PC-9 (cell line): ENCODE measurements around the gene NALCN. TPM values are rescaled to one million over a fixed set of nuclear protein-coding genes. Genes with fewer than 3 reads are reported as not detected.

Source experiments
- BruUV-seq: library from RNA; stranded (reverse); fragments of 400-500 nt; replicated peaks from 2 replicates; lab custom pipeline; 2021; lab: Mats Ljungman, UMichigan
- CTCF ChIA-PET: fragments of 300-600 bp; sonication (Branson Sonifier 250); formaldehyde crosslinking; loops from one replicate; lab custom pipeline; 2022; ENCODE audit warnings: antibody characterized with exemption; lab: Charles Lee
- POLR2A ChIA-PET: fragments of 300-600 bp; sonication (Branson Sonifier 250); formaldehyde crosslinking; loops from one replicate; lab custom pipeline; 2022; ENCODE audit warnings: antibody characterized with exemption; ENCODE audit not compliant: unreplicated experiment; lab: Charles Lee
- DNase-seq, 2 experiments: peaks; one replicate each; pipeline versions ENCODE4 v3.0.0 to v3.0.0-alpha.2; 2015 to 2022; ENCODE audit warnings: mixed read lengths in 1 of 2
- H2AFZ ChIP-seq: fragments of 200-600 bp; sonication (generic); 2 replicates; pipeline ENCODE4 v1.8.1; 2017; ENCODE audit warnings: antibody characterized with exemption
- H3F3A ChIP-seq: fragments of 200-600 bp; sonication (generic); 2 replicates; pipeline ENCODE4 v1.8.1; 2017; ENCODE audit warnings: antibody characterized with exemption, mild to moderate bottlenecking, low read depth; ENCODE audit not compliant: insufficient read depth
- H3K27ac ChIP-seq: fragments of 200-600 bp; sonication (generic); 2 replicates; pipeline ENCODE4 v1.6.1; 2016; ENCODE audit warnings: mixed run types
- H3K27me3 ChIP-seq: fragments of 200-600 bp; sonication (generic); 2 replicates; pipeline ENCODE4 v1.6.1; 2016; ENCODE audit warnings: low read depth, mixed run types; ENCODE audit not compliant: insufficient read depth
- H3K36me3 ChIP-seq: fragments of 200-600 bp; sonication (generic); 2 replicates; pipeline ENCODE4 v1.6.1; 2016; ENCODE audit warnings: low read depth, mixed run types
- H3K4me1 ChIP-seq: fragments of 200-600 bp; sonication (generic); replicated peaks from 2 replicates; pipeline ENCODE4 v1.6.1; 2016; ENCODE audit warnings: mixed run types; ENCODE audit not compliant: insufficient read depth
- H3K4me2 ChIP-seq: fragments of 200-600 bp; sonication (generic); 2 replicates; pipeline ENCODE4 v1.6.1; 2017; ENCODE audit warnings: mixed run types
- H3K4me3 ChIP-seq: fragments of 200-600 bp; sonication (generic); 2 replicates; pipeline ENCODE4 v1.6.1; 2016; ENCODE audit warnings: mixed run types
- H3K79me2 ChIP-seq: fragments of 200-600 bp; sonication (generic); 2 replicates; pipeline ENCODE4 v1.6.1; 2017; ENCODE audit warnings: low read depth, mixed run types
- H3K9me2 ChIP-seq: fragments of 200-600 bp; sonication (generic); 2 replicates; pipeline ENCODE4 v1.8.1; 2017; ENCODE audit warnings: mild to moderate bottlenecking; ENCODE audit not compliant: insufficient read depth
- H3K9me3 ChIP-seq: fragments of 200-600 bp; sonication (generic); 2 replicates; pipeline ENCODE4 v1.8.1; 2016; ENCODE audit warnings: low read depth; ENCODE audit not compliant: insufficient read depth
- H4K20me1 ChIP-seq: fragments of 200-600 bp; sonication (generic); 2 replicates; pipeline ENCODE4 v1.8.1; 2017; ENCODE audit not compliant: insufficient read depth
- CTCF ChIP-seq: fragments of 200-600 bp; sonication (generic); conservative IDR thresholded peaks from 2 replicates; pipeline ENCODE4 v1.6.1; 2017; ENCODE audit warnings: mixed run types, antibody characterized with exemption, mild to moderate bottlenecking, moderate library complexity
- EZH2 ChIP-seq: fragments of 200-600 bp; sonication (generic); IDR thresholded peaks from 2 replicates; pipeline ENCODE4 v1.8.0; 2017; ENCODE audit warnings: antibody characterized with exemption, low read depth
- intact Hi-C: fragments of 100-400 bp; cut with micrococcal nuclease; formaldehyde crosslinking; loops from one replicate; pipeline ENCODE4 v1.10.0; 2022; ENCODE audit not compliant: unreplicated experiment
- total RNA-seq: library from RNA; stranded (reverse); gene quantifications from 2 replicates; pipeline ENCODE4 v1.2.3, GENCODE V29; 2021

NALCN gene
- total RNA-seq, 1 experiment from 2014 or later = 7.7 TPM

DNA sequence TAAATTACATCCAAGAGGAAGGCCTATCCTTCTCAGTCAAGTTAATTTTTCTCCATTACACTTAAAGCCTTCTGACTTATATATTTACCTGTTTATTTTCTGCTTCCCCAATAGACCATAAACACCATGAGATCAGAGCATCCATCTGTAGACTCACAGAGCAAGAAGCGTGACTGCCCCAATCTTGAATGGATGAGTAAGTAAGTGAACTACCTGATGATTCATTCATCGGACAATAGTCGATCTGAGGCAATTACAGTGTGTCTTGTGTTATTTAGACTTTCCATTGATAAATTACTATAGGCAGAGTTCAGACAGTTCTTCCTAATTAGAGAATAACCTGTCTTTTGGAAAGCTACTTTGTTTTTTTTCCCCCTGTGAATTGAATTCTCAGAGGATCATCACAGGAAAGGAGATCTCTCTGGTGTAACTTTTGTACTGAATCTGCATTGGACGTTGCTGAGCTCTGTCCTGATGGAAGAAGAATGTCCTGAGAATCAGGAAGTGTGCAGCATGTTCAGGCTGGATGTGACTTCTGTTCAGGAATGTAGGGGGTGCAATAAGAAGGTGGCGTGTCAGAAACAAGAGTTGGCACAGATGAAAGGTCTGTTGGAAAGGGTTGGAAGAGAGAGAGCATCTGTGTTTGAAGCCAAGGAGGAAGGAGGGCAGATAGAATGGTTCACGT lies 367.0 kb downstream of the NALCN start:
- H3K9me3 ChIP-seq = 0 out of 2 replicates have a peak, but pooled peaks cover 4% of the 10 kb centered on the region
- no peaks in the 10 kb centered on the region for H3K4me1 ChIP-seq
- no peaks in the 10 kb centered on the region for H3F3A ChIP-seq
- CTCF ChIA-PET = no interaction called here
- H3K4me3 ChIP-seq = no peak overlapping the region
- intact Hi-C loops = no loop called here
- no TSS peak for BruUV-seq
- POLR2A ChIA-PET = no interaction called here
- H3K79me2 ChIP-seq = no peaks in the 10 kb centered on the region
- no peak overlapping the region for H3K4me2 ChIP-seq
- no peak overlapping the region for H3K27ac ChIP-seq
- H3K27me3 ChIP-seq = no peaks in the 10 kb centered on the region
- H3K36me3 ChIP-seq = no peaks in the 10 kb centered on the region
- DNase-seq = no peak
- H2AFZ ChIP-seq = no peak overlapping the region
- H3K9me2 ChIP-seq = no peaks in the 10 kb centered on the region; the same call in 1 of the 2 replicates
- H4K20me1 ChIP-seq = no peaks in the 10 kb centered on the region
- TF ChIP-seq CTCF (no peak), EZH2 (no peak)

- no peaks in the 10 kb centered on the region for H4K20me1 ChIP-seq
- DNase-seq = no peak
- CTCF ChIA-PET = no interaction called here
Measured at GRCh38 chr13:101036546-101036945, 379.8 kb downstream of the NALCN start.

DNA sequence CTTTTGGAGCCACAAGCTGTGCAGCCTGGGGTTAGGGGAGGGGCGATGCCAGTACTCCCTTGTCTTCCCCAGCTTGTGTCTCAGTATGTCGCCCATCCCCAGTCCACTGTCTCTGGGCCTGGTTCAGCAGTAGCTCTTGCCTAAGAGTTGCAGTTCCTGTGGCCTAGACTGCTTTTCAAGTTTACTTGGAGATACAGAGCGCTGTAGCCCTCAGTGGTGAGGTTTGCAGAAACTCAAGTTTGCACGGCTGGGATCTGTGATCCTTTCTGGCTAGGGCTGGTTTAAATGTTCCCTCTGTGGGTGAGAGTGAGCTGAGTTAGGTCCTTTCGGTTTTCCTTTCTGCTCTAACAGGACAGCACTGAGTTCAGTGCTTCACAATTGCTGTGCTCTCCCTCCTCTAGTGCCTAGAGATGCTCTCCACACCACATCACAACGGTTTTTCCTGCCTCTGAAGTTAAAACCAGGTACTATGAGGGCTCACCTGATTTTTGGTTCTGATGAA lies 381.1 kb downstream of the NALCN start:
- ChIA-PET CTCF (no interaction called here), POLR2A (no interaction called here)
- intact Hi-C loops = no loop called here
- peaks cover 4% of the 10 kb centered on the region; the same call in 1 of the 2 replicates for H3K9me3 ChIP-seq
- BruUV-seq = no TSS peak
- no peak overlapping the region for H3K4me3 ChIP-seq
- H2AFZ ChIP-seq = no peak overlapping the region
- H3K27ac ChIP-seq = no peak overlapping the region
- H3K27me3 ChIP-seq = peaks cover 85% of the 10 kb centered on the region
- H3K4me2 ChIP-seq = no peak overlapping the region
- H3K79me2 ChIP-seq = no peaks in the 10 kb centered on the region
- H3K9me2 ChIP-seq = no peaks in the 10 kb centered on the region
- no peaks in the 10 kb centered on the region for H4K20me1 ChIP-seq
- H3F3A ChIP-seq = no peaks in the 10 kb centered on the region
- H3K4me1 ChIP-seq = no peaks in the 10 kb centered on the region
- TF ChIP-seq CTCF (no peak), EZH2 (no peak)
- H3K36me3 ChIP-seq = no peaks in the 10 kb centered on the region
- no peak for DNase-seq

More at GRCh38 chr13:101036546-101036945, 379.8 kb downstream of the NALCN start:
- Histone ChIP-seq H3K4me1 (no peaks in the 10 kb centered on the region), H3K36me3 (no peaks in the 10 kb centered on the region), H3K4me3 (no peak overlapping the region), H2AFZ (no peak overlapping the region), H3K9me2 (no peaks in the 10 kb centered on the region), H3K27me3 (peaks cover 90% of the 10 kb centered on the region), H3K79me2 (no peaks in the 10 kb centered on the region), H3K9me3 (peaks cover 4% of the 10 kb centered on the region; the same call in 1 of the 2 replicates), H3K27ac (no peak overlapping the region), H3F3A (no peaks in the 10 kb centered on the region), H3K4me2 (no peak overlapping the region)
- TF ChIP-seq EZH2 (no peak), CTCF (no peak)
- BruUV-seq = no TSS peak
- POLR2A ChIA-PET = no interaction called here
- intact Hi-C loops = no loop called here
